Sciatic nerve (tissue), 1 donor: Measurements from ENCODE around the gene FAM193A. TPM values are rescaled to one million over a fixed set of nuclear protein-coding genes. Genes with fewer than 3 reads are reported as not detected.

Experiments used
- total RNA-seq: library from RNA; stranded (reverse); fragmentation: NEBNext Ultra II Directional; extraction: Animal tissue kit (Norgen Biotek cat#: 25700); gene quantifications from one replicate; pipeline ENCODE4 v1.2.1, GENCODE V29; 2021
- donor health status: DM: no; HTN: no; CAD: no.

Gene FAM193A
- total RNA-seq, 1 donor from 2014 or later = 47.3 TPM

Other genes starting within 250 kb of the FAM193A start
- 23.2 TPM for gene ZFYVE28, start 118.0 kb upstream of the FAM193A start, total RNA-seq
- not detected for gene CFAP99, start 117.7 kb upstream of the FAM193A start, total RNA-seq
- 44.5 TPM for gene RNF4, start 67.5 kb upstream of the FAM193A start, total RNA-seq
- gene TNIP2, start 219.7 kb downstream of the FAM193A start, total RNA-seq = 34.9 TPM